ENCODE results near the gene KIF13A.

- TF ChIP-seq CTCF (IDR thresholded peaks at IDR 0.05) (no peak), POLR2A (IDR thresholded peaks at IDR 0.05) (no peak)
Observed at GRCh38 chr6:17762651-17763050, 224.8 kb downstream of the KIF13A start.

Measured in breast epithelium (tissue), 3 donors.